IMR-90 (cell line): ENCODE results near the gene EPAS1. TPM values are rescaled to one million over a fixed set of nuclear protein-coding genes. Genes with fewer than 3 reads are reported as not detected.
A peak's percentile ranks its signal among the peaks of the same experiment; 100 is the strongest.

Experiments used
- ATAC-seq: fragments of 200-7000 bp; cut with Tn5 transposase; 2 replicates; pipeline ENCODE4 v1.9.1; 2020; ENCODE audit warnings: low read depth, mild to moderate bottlenecking, moderate library complexity
- BruUV-seq: library from RNA; stranded (reverse); fragments of 400-500 nt; replicated peaks from 2 replicates; lab custom pipeline; 2021; lab: Mats Ljungman, UMichigan
- CTCF ChIA-PET: fragments of 300-600 bp; formaldehyde crosslinking; extraction: SDS; loops from one replicate; lab custom pipeline; 2021; ENCODE audit warnings: antibody characterized with exemption; lab: Yijun Ruan, JAX
- POLR2A ChIA-PET: fragments of 300-600 bp; sonication (Branson Sonifier 250); formaldehyde crosslinking; loops from one replicate; lab custom pipeline; 2022; ENCODE audit warnings: antibody characterized with exemption; ENCODE audit not compliant: unreplicated experiment; lab: Charles Lee
- DNase-seq: peaks from one replicate; pipeline ENCODE4 v3.0.0; 2013
- H2AFZ ChIP-seq: replicated peaks from 2 replicates; pipeline ENCODE3; 2013; ENCODE audit warnings: low read length, mild to moderate bottlenecking; ENCODE audit not compliant: poor library complexity
- H2AK5ac ChIP-seq: 2 replicates; pipeline ENCODE4 v1.6.1; 2013; ENCODE audit warnings: low read depth, low read length, inconsistent platforms
- H2AK9ac ChIP-seq: replicated peaks from 2 replicates; pipeline ENCODE3; 2013; ENCODE audit warnings: mild to moderate bottlenecking, low read depth, low read length, moderate library complexity; ENCODE audit not compliant: poor library complexity
- H2BK120ac ChIP-seq: 2 replicates; pipeline ENCODE4 v1.6.1; 2013; ENCODE audit warnings: low read depth, low read length, inconsistent platforms
- H2BK15ac ChIP-seq: 3 replicates; pipeline ENCODE4 v1.6.1; 2013; ENCODE audit warnings: low read depth, low read length, inconsistent platforms
- H2BK20ac ChIP-seq: 2 replicates; pipeline ENCODE4 v1.6.1; 2013; ENCODE audit warnings: low read depth, mild to moderate bottlenecking, inconsistent platforms, low read length, moderate library complexity
- H2BK5ac ChIP-seq: 2 replicates; pipeline ENCODE4 v1.6.1; 2013; ENCODE audit warnings: mild to moderate bottlenecking, low read depth, low read length, inconsistent platforms; ENCODE audit not compliant: poor library complexity, severe bottlenecking
- H3K14ac ChIP-seq: replicated peaks from 2 replicates; pipeline ENCODE4 v1.6.1; 2013; ENCODE audit warnings: low read depth, low read length, inconsistent platforms
- H3K18ac ChIP-seq: 2 replicates; pipeline ENCODE4 v1.6.1; 2013; ENCODE audit warnings: low read depth, low read length, control low read depth
- H3K23ac ChIP-seq: 2 replicates; pipeline ENCODE4 v1.6.1; 2013; ENCODE audit warnings: low read depth, low read length, inconsistent platforms
- H3K27ac ChIP-seq: 2 replicates; pipeline ENCODE4 v1.5.1; 2013; ENCODE audit warnings: mild to moderate bottlenecking, control low read depth, low read length; ENCODE audit not compliant: insufficient read depth
- H3K27me3 ChIP-seq: 2 replicates; pipeline ENCODE4 v1.6.1; 2013; ENCODE audit warnings: low read length; ENCODE audit not compliant: control insufficient read depth, insufficient read depth
- H3K36me3 ChIP-seq: 2 replicates; pipeline ENCODE4 v1.6.1; 2013; ENCODE audit warnings: low read length, mixed read lengths; ENCODE audit not compliant: control insufficient read depth, insufficient read depth
- H3K4ac ChIP-seq: 2 replicates; pipeline ENCODE4 v1.6.1; 2013; ENCODE audit warnings: low read depth, low read length, inconsistent platforms
- H3K4me1 ChIP-seq: 2 replicates; pipeline ENCODE4 v1.6.1; 2013; ENCODE audit warnings: low read length, mixed read lengths; ENCODE audit not compliant: control insufficient read depth, insufficient read depth
- H3K4me2 ChIP-seq: 2 replicates; pipeline ENCODE4 v1.6.1; 2013; ENCODE audit warnings: low read depth, mild to moderate bottlenecking, control low read depth, low read length, moderate library complexity
- H3K4me3 ChIP-seq: 2 replicates; pipeline ENCODE4 v1.5.1; 2013; ENCODE audit warnings: low read depth, mild to moderate bottlenecking, control low read depth, low read length, moderate library complexity; ENCODE audit not compliant: insufficient read depth
- H3K56ac ChIP-seq: 2 replicates; pipeline ENCODE4 v1.6.1; 2013; ENCODE audit warnings: low read length, inconsistent platforms; ENCODE audit not compliant: insufficient read depth; ENCODE audit errors: extremely low read depth
- H3K79me1 ChIP-seq, 2 experiments: 2 replicates each; pipeline ENCODE4 v1.6.1; 2013; ENCODE audit warnings: low read length in 2 of 2, inconsistent platforms in 1 of 2, low read depth in 1 of 2
- H3K9ac ChIP-seq: 2 replicates; pipeline ENCODE4 v1.6.1; 2013; ENCODE audit warnings: low read depth, low read length, control low read depth
- H3K9me1 ChIP-seq: 2 replicates; pipeline ENCODE4 v1.6.1; 2013; ENCODE audit warnings: low read length, inconsistent platforms; ENCODE audit not compliant: insufficient read depth
- H3K9me3 ChIP-seq: 2 replicates; pipeline ENCODE4 v1.6.1; 2013; ENCODE audit warnings: low read length; ENCODE audit not compliant: control insufficient read depth, insufficient read depth
- H4K20me1 ChIP-seq: 2 replicates; pipeline ENCODE4 v1.6.1; 2013; ENCODE audit warnings: low read length, inconsistent platforms; ENCODE audit not compliant: insufficient read depth
- H4K5ac ChIP-seq: 2 replicates; pipeline ENCODE4 v1.6.1; 2013; ENCODE audit warnings: mild to moderate bottlenecking, low read depth, low read length, control low read depth
- H4K8ac ChIP-seq, 2 experiments: 2 replicates each; pipeline ENCODE4 v1.6.1; 2013; ENCODE audit warnings: low read depth in 2 of 2, low read length in 2 of 2, control low read depth in 1 of 2, inconsistent platforms in 1 of 2
- H4K91ac ChIP-seq: 2 replicates; pipeline ENCODE4 v1.6.1; 2013; ENCODE audit warnings: low read depth, low read length, inconsistent platforms; ENCODE audit not compliant: insufficient read depth
- MAFK ChIP-seq: IDR thresholded peaks from 2 replicates; pipeline ENCODE4 v1.6.1; 2012; ENCODE audit warnings: low read depth, low read length, improper control_type of control experiment
- MAZ ChIP-seq: IDR thresholded peaks from 2 replicates; pipeline ENCODE4 v1.6.1; 2012; ENCODE audit warnings: low read depth, mild to moderate bottlenecking, low read length, improper control_type of control experiment, moderate library complexity, borderline replicate concordance
- WGBS, 2 experiments: methylation state at CpG; one replicate each; pipeline versions ENCODE4 v1.1.5 to v1.1.7; 2013; ENCODE audit warnings: missing lambda C conversion rate in 2 of 2; ENCODE audit not compliant: insufficient read length in 1 of 2; ENCODE audit errors: extremely low coverage in 2 of 2; 5-methylcytosine and 5-hydroxymethylcytosine counted together
- dilution Hi-C: fragments of 300-500 bp; cut with HindIII; formaldehyde crosslinking; loops from one replicate; pipeline ENCODE4 v1.14.3; 2018; ENCODE audit warnings: low sequenced_read_pairs; ENCODE audit not compliant: unreplicated experiment
- in situ Hi-C: fragments of 300-500 bp; cut with MboI; formaldehyde crosslinking; loops from 3 replicates; pipeline ENCODE4 v1.14.3; 2019; ENCODE audit warnings: low sequenced_read_pairs, inconsistent platforms, mixed read lengths
- intact Hi-C: fragments of 100-400 bp; cut with micrococcal nuclease; formaldehyde crosslinking; loops from 2 replicates; pipeline ENCODE4 v1.10.0; 2022
- polyA plus RNA-seq, 3 experiments: library from polyadenylated mRNA; depleted of rRNA; stranded (reverse); fragments of >200 nt; gene quantifications; 2 replicates each; pipeline ENCODE4 v1.2.3, GENCODE V29; 2012; ENCODE audit warnings: low replicate concordance in 1 of 3
- total RNA-seq: library from RNA; depleted of rRNA; stranded (reverse); fragments of >200 nt; gene quantifications from 2 replicates; pipeline ENCODE4 v1.2.3, GENCODE V29; 2012

Gene EPAS1
- total and polyA plus RNA-seq, 2 of the 4 experiments (the other 2 are of a cell fraction), result 40.7 to 120 TPM

GRCh38 chr2:46338674-46339073, 41.5 kb downstream of the EPAS1 start:
- DNase-seq, result no peak
- intact Hi-C loops, result no loop called here

More at GRCh38 chr2:46338674-46339073, 41.5 kb downstream of the EPAS1 start:
- Histone ChIP-seq H3K27me3 (no peaks in the 10 kb centered on the region), H2BK20ac (no peak overlapping the region), H2BK15ac (no peak overlapping the region), H2BK5ac (no peak overlapping the region), H4K5ac (no peak overlapping the region), H3K14ac (no peak overlapping the region), H3K4me3 (no peak overlapping the region), H2AK9ac (no peak overlapping the region), H2AFZ (no peak overlapping the region), H2BK120ac (no peak overlapping the region), H3K36me3 (no peaks in the 10 kb centered on the region), H2AK5ac (no peak overlapping the region), H3K56ac (no peak overlapping the region), H3K4me1 (peaks cover 43% of the 10 kb centered on the region), H3K27ac (no peak overlapping the region), H3K4me2 (no peak overlapping the region), H3K23ac (peak overlapping the region; percentile 3; the same call in 1 of the 2 replicates), H3K9ac (no peak overlapping the region), H3K4ac (no peak overlapping the region; the same call in 1 of the 2 replicates), H3K9me1 (peaks cover 48% of the 10 kb centered on the region), H3K79me1 (peaks cover 40 to 92% of the 10 kb centered on the region in 2 experiments), H3K9me3 (no peaks in the 10 kb centered on the region), H3K18ac (no peak overlapping the region), H4K20me1 (peaks cover 93% of the 10 kb centered on the region), H4K91ac (no peak overlapping the region), H4K8ac (no peak overlapping the region)
- ChIA-PET CTCF (interaction anchor here (0.9 kb wide), 1 partner anchor 276 kb away, joined by 3 read pairs; no protein-coding TSS in a partner anchor), POLR2A (no interaction called here)
- WGBS, 2 experiments, result 100% methylated on average over 1 of the region's 4 CpGs; no CpG with 5 or more reads in 1 of the 2 experiments
- no TSS peak for BruUV-seq
- dilution Hi-C loops, result no loop called here
- TF ChIP-seq MAZ, result no peak
- TF ChIP-seq MAFK, result peak; percentile 85
- no peak for ATAC-seq
- in situ Hi-C loops, result no loop called here
